ENCODE results near the gene FBLIM1.

Gene FBLIM1

GRCh38 chr1:15736038-15736891 is 22.3 kb upstream of the FBLIM1 start, which contains the start of gene SLC25A34:
TSS of gene SLC25A34 (plus strand) at chr1:15736258. CDS start at chr1:15736486, 228 bp downstream.
- TF ChIP-seq KLF1 (tag by site-specific recombination; IDR thresholded peaks at IDR 0.05) (0 out of 2 replicates have a peak, but pooled peaks have one; percentile 2), SP2 (tag by site-specific recombination; IDR thresholded peaks at IDR 0.05) (0 out of 2 replicates have a peak, but pooled peaks have one; percentile 9), ZNF600 (tag by site-specific recombination; IDR thresholded peaks at IDR 0.05) (0 out of 2 replicates have a peak, but pooled peaks have one; percentile 22), ZNF76 (tag by site-specific recombination; IDR thresholded peaks at IDR 0.05; ENCODE audit: borderline replicate concordance, low read depth) (no peak), CTCF (tag by site-specific recombination; IDR thresholded peaks at IDR 0.05) (0 out of 2 replicates have a peak, but pooled peaks have one; percentile 8), ZNF658 (tag by site-specific recombination; IDR thresholded peaks at IDR 0.05) (no peak), ZBTB49 (tag by site-specific recombination; IDR thresholded peaks at IDR 0.05; ENCODE audit: low read depth) (no peak), KLF7 (tag by site-specific recombination; IDR thresholded peaks at IDR 0.05; ENCODE audit: borderline replicate concordance) (no peak), ZNF664 (tag by site-specific recombination; IDR thresholded peaks at IDR 0.05) (no peak)
- no peaks in the 10 kb centered on the region for H3K4me1 ChIP-seq (ENCODE audit: control insufficient read depth, insufficient read depth, low read length)
- ChIA-PET POLR2A (no interaction called here), CTCF (no interaction called here)
- H3K27ac ChIP-seq (ENCODE audit: extremely low read depth, low read depth, low read length) = no peak within 1 kb of the TSS
- H3K9me3 ChIP-seq (ENCODE audit: control insufficient read depth, insufficient read depth, low read depth, low read length) = no peaks in the 10 kb centered on the region
- no peak within 1 kb of the TSS for H3K4me3 ChIP-seq (ENCODE audit: low read depth, low read length)
- peaks cover 0 to 43% of the 10 kb centered on the region in 2 experiments; a peak in 1 of 3 replicates for H3K36me3 ChIP-seq (ENCODE audit: control insufficient read depth in 2 of 2, insufficient read depth in 1 of 2, low read length in 2 of 2)

GRCh38 chr1:15736892-15737261 is 21.7 kb upstream of the FBLIM1 start:
- CTCF ChIA-PET = interaction anchor here (0.6 kb wide), 1 partner anchor 146 kb away, joined by 3 read pairs; no protein-coding TSS in a partner anchor
- Histone ChIP-seq H3K4me1 (ENCODE audit: control insufficient read depth, insufficient read depth, low read length) (no peaks in the 10 kb centered on the region), H3K4me3 (ENCODE audit: low read depth, low read length) (no peak overlapping the region), H3K27ac (ENCODE audit: extremely low read depth, low read depth, low read length) (no peak overlapping the region), H3K36me3 (ENCODE audit: control insufficient read depth in 2 of 2, insufficient read depth in 1 of 2, low read length in 2 of 2) (peaks cover 0 to 37% of the 10 kb centered on the region in 2 experiments; a peak in 1 of 3 replicates), H3K9me3 (ENCODE audit: control insufficient read depth, insufficient read depth, low read depth, low read length) (no peaks in the 10 kb centered on the region)
- TF ChIP-seq KLF1 (tag by site-specific recombination; IDR thresholded peaks at IDR 0.05) = peak; percentile 85
- TF ChIP-seq ZSCAN4 (tag by site-specific recombination; IDR thresholded peaks at IDR 0.05) = no peak
- TF ChIP-seq GLIS1 (tag by site-specific recombination; IDR thresholded peaks at IDR 0.05) = peak; percentile 66
- TF ChIP-seq ZSCAN23 (tag by site-specific recombination; IDR thresholded peaks at IDR 0.05) = no peak
- POLR2A ChIA-PET = no interaction called here

Measured in HEK293 (cell line).